GM12801 (cell line): ENCODE results near the gene ZNF76.

Source experiments
- TF ChIP-seq, protein P1 (sequence below): IDR thresholded peaks from one replicate; pipeline ENCODE4 v1.5.1; 2011; ENCODE audit warnings: control low read depth; ENCODE audit not compliant: insufficient read length; ENCODE audit errors: extremely low read depth

ZNF76 gene

DNA sequence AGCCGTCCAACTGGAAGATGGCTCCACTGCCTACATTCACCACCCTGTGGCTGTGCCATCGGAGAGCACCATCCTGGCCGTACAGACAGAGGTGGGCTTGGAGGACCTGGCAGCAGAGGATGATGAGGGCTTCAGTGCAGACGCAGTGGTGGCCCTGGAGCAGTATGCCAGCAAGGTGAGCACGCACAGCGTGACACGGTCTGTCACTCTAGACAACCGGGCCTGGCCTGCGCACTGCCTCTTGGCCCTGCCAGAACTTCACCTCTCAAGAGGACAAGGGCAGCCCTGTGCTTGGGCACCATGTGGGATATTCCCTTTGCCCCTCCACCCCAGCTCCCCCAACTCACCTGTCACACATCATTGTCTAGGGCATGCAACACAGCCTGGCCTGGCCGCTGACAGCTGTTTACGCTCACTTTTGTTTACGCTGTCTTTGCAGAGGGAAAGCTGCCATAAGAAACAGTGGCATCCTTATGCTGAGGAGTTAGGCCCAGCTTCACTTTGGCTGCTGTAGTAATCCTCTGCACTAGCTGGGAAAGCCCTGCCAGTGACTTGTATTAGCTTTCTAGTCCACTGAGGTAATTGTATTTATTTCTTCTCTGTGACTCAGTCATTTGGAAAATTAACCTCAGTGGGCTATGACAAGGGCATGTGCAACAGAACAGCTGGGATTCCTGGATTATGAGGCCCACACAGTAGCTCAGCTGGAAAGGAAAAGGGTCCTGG, 28.3 kb downstream of the ZNF76 start:
- TF ChIP-seq, protein P1, sequence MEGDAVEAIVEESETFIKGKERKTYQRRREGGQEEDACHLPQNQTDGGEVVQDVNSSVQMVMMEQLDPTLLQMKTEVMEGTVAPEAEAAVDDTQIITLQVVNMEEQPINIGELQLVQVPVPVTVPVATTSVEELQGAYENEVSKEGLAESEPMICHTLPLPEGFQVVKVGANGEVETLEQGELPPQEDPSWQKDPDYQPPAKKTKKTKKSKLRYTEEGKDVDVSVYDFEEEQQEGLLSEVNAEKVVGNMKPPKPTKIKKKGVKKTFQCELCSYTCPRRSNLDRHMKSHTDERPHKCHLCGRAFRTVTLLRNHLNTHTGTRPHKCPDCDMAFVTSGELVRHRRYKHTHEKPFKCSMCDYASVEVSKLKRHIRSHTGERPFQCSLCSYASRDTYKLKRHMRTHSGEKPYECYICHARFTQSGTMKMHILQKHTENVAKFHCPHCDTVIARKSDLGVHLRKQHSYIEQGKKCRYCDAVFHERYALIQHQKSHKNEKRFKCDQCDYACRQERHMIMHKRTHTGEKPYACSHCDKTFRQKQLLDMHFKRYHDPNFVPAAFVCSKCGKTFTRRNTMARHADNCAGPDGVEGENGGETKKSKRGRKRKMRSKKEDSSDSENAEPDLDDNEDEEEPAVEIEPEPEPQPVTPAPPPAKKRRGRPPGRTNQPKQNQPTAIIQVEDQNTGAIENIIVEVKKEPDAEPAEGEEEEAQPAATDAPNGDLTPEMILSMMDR, result no peak

DNA sequence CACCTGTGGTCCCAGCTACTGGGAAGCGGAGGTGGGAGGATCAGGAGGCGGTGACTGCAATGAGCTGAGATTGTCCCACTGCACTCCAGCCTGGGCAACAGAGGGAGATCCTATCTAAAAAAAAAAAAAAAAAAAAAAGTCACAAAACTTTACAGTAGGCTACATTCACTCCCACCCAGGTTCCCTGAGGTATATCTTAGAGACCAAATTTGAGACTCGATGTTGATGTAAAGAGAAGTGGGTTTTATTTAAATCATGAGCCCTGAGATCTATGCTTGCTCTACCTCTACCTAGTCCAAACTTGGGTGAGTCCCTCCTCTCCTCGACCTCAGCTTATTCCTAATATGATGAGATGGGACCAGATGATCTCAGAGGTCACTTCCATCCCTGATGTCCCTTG, 29.3 kb downstream of the ZNF76 start:
- TF ChIP-seq, protein P1, result no peak

DNA sequence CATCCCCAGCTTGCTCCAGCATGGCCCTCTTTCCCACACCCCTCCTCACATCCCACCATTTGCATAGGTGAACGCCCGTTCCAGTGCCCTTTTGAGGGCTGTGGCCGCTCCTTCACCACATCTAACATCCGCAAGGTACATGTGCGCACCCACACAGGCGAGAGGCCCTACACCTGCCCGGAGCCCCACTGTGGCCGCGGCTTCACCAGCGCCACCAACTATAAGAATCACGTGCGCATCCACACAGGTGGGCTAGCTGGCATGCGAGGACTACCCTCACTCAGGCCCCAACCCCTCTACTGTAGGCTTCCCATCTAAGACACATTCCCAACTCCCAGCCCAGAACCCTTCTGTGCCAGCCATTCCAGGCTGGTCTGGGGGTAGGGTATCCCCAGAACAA, 32.0 kb downstream of the ZNF76 start:
- TF ChIP-seq, protein P1, result no peak

DNA sequence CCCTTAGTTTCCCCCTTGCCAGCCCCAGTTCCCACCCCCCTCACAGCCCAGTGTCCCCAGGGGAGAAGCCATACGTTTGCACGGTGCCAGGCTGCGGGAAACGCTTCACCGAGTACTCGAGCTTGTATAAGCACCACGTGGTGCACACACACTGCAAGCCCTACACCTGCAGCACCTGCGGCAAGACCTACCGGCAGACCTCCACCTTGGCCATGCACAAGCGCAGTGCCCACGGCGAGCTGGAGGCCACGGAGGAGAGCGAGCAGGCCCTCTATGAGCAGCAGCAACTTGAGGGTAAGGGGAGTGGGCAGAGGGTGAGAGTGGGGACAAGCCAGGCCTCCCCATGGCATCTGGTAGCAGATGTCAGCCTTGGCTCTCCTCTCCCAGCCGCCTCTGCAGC, 33.0 kb downstream of the ZNF76 start:
- TF ChIP-seq, protein P1, result no peak

DNA sequence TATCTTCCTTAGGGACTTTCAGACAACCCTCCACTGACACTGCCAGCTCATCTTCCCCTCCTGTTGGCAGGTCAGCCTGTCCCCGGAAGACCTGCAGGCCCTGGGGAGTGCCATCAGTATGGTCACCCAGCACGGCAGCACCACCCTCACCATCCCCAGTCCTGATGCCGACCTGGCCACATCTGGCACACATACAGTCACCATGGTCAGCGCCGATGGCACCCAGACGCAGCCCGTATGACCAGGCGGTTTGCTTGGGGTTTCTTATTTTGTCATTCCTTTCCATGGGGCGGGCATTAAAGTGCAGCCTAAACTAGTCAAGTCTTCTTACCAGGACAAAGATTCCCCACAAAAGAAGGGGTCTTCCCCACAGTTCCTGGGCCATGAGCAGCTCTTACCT, 34.1 kb downstream of the ZNF76 start:
- TF ChIP-seq, protein P1, result no peak

DNA sequence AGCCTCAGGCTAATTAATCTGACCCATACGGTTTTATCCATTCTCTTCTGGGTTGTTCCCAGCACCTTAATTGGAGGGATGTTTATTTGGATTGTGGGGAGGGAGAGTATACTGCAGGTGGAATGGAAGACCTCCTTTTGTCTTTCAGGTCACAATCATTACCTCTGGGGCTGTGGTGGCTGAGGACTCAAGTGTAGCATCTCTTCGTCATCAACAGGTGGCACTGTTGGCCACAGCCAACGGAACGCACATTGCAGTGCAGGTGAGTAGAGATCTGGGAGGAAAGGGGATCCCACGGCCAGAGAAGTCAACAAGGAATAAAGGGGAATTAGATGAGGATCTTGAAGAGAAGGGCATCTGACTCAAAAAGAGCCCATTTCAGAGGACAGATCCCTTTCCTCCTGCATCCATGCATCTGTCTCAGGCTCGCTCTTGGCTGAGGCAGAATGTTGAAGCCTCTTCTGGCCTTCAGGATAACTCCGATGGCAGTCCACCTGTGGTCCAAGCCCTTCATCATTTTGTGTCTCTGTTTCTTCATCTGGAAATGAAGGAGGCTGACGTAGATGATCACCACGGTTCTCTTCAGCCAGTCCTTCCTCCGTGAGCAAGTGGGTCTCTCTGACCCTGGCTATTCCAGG, 34.9 kb downstream of the ZNF76 start:
- TF ChIP-seq, protein P1, result no peak

DNA sequence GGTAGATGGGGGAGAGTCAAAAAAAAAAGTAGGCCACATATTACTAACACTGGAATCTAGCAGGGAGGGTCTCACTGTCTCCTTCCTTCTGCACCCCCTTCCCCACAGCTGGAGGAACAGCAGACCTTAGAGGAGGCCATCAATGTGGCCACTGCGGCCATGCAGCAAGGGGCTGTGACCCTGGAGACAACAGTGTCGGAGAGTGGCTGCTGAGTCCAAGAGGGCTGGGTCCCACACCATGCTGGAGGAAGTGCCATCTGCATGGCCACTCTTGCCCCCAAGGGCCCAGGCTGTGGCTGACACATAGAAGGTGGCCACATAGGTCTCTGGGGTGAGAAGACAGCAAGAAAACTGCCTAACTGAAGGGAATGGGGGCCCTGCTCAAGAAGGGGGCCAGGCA, 35.5 kb downstream of the ZNF76 start:
- TF ChIP-seq, protein P1, result no peak
